NCI-H1105 treated with DMSO at 0.1 percent for 48 hours (cell line): ENCODE data around the gene TRIM72.
"Not testable (repeated sequence)": the region's sequence is repeated elsewhere in the genome, so short reads cannot be mapped to it uniquely, and the experiment has no call there.

Experiments used
- DNase-seq: peaks from one replicate; lab custom pipeline; 2025; lab: John Stamatoyannopoulos, UW

The TRIM72 gene

DNA sequence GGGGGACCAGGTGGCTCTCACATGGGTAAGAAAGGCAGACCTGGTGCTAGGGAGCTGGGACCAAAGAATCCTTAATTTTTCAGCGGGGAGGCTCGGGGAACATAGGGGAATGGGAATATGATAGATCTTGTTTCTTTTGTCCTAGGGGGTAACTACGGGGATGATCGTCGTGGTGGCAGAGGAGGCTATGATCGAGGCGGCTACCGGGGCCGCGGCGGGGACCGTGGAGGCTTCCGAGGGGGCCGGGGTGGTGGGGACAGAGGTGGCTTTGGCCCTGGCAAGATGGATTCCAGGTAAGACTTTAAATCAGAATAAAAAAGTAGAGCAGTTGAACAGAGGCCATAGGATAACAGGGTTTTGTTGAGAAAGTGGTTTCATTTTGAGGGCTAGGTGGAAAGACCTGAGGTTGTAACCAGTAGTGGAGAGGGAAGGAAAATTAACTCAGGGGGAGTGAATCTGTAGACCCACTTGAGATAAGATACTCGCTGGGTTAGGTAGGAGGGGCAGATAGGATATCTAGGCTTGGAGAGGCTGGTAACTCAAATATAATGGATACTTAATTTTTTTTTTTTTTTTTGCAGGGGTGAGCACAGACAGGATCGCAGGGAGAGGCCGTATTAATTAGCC is 23.0 kb upstream of the TRIM72 start:
- DNase-seq = no peak

- no peak for DNase-seq
These were observed 22.1 kb upstream of the TRIM72 start for GRCh38 chr16:31191697-31192428.

GRCh38 chr16:31192856-31193642 is 20.9 kb upstream of the TRIM72 start:
- DNase-seq = no peak

DNA sequence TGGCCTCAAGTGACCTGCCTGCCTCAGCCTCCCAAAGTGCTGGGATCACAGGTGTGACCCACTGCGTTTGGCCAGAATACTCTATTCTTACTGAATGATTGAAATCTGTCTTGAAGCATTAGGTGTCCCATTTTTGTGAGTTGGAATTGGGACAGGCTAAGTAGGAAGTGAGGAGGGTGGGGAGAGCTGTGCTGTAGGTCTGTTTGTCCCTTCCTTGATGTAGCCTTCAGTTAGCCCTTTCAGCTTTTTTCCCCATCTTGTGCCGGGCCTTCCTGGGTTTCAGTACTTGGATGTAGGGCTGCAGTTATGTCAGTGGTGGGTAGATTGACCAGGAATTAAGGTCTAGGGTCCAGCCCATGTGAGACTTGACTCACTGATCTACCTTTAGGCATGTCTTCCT is 20.0 kb upstream of the TRIM72 start:
- DNase-seq = no peak

DNA sequence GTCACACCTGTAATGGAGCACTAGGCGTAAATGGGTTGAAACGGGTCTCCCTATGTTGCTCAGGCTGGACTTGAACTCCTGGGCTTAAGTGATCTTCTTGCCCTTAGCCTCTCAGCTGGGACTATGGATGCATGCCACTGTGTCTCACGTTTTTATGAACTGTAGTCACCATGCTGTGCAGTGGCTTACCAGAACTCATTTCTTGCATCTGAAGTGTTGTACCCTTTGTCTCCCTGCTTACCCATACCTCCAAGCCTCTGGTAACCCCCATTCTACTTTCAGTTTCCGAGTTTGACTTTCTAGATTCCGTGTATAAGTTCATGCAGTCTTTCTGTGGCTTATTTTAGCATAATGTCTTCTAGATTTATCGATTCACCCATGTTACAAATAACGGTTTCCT is 19.0 kb upstream of the TRIM72 start:
- no peak for DNase-seq

DNA sequence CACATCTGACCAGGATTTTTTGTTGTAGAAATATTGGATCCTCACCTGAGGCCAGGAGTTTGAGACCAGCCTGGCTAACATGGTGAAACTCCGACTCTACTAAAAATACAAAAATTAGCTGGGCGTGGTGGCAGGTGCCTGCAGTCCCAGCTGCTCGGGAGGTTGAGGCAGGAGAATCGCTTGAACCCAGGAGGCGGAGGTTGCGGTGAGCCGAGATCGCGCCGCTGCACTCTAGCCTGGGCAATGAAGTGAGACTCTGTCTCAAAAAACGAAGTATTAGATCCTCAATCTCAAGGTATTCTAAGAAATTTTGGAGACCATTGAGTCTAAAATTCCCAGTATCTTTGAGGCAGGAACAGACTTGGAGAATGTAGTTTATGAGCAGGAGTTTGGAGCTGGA is 18.1 kb upstream of the TRIM72 start:
- DNase-seq = not testable (repeated sequence)

DNA sequence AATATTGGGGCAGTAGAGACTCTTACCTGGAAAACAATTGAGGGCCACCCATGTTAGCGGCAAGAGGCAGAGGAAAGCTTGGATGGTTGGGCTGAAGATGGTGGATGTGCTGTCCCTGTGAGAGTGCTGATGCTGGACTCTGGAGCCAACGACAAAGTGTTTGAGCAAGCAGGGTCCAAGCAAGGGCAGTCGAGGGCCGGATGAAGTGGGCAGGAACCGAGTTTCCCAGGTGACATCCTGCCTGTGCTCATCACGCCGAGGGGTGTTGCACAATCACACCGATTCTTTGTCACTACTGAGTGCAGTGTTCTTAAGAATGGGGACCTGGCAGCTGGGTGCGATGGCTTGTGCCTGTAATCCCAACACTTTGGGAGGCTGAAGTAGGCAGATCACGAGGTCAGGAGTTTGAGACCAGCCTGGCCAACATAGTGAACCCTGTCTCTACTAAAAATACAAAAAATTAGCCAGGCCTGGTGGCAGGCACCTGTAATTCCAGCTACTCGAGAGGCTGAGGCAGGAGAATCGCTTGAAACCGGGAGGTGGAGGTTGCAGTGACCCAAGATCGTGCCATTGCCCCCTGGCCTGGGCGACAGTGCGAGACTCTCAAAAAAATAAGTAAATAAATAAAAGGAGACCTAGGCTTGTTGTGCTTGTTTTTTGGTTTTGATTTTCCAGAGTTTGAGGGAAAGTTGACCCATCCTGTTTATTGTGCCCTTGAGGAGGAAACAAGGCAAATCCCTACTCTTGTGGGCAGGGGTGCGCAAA is 17.4 kb upstream of the TRIM72 start:
- DNase-seq = no peak

DNA sequence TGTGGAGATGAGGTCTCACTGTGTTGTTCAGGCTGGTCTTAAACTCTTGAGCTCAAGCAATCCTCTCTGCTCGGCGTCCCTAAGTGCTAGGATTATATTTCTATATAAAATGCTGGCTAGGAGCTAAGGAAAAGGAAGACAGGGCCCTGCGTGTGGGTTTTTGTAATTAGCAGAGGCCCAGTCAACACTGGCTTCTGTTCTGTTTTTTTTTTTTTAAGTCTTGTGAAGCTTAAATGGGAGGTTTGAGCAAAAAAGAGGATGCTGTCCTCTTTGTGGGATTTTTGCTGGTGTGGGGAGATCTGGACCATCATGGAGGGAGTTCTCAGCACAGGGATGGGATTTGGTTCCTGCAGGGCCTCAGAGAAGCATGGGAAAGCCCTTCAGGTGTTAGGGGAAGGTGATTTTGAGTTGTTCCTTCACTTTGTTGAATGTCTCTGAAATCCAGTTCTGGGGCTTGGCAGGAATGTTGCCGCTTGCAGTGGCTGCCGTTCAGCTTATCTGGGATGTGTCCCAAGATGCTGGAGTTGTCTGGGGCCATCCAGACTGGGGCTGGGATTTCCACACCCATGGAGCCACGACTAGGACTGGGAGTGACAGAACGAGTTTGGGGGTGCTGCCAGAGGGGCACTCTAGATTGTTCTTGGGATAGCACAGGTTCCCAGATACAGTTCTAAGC is 15.6 kb upstream of the TRIM72 start:
- no peak for DNase-seq

GRCh38 chr16:31199430-31200041 is 14.4 kb upstream of the TRIM72 start:
- DNase-seq = no peak

DNA sequence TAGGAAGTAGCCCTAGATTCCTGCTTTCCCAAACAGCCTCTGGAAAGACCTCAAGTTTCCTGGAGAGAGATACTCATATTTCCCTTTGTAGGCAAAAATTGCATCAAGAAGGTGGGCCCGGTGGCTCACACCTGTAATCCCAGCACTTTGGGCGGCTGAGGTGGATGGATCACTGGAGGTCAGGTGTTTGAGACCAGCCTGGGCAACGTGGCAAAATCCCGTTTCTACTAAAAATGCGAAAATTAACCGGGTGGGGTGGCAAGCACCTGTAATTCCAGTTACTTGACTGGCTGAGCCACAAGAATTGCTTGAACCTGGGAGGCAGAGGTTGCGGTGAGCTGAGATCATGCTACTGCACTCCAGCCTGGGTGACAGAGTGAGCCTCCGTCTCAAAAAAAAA is 13.8 kb upstream of the TRIM72 start:
- not testable (repeated sequence) for DNase-seq

DNA sequence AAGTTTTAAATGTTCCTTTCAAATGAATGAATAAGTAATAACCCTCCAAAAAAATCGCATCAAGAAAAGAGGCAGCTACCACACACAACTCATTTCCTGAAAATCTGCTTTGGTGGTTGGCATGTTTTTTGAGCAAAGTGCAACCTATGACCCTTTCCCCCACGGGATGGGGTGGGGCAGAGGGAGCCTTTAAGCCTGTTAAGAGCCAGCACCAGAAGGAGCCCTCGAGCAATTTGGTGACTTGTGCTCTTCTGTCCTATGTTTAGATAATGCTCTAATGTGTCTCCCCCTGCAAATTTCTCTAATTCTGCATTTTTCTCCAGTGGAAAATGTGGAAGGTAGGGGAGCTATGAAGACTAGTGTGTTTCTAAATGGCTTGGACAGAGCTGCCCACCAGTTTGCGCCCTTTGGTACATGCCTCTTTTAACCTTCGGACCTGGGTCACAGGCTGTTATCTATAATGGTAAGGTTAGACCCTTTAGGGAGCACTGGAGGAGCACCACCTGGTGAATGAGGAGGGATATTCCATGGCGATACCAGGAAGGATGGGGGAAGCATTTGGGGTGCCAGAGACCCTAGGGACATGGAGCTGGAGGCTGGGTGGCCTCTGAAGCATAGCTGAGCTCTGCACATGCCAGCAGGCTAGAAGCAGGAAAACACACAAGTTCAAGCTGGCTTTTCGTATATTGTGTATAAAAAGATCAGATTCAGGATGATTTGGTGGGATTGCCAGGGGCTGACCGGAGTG is 12.9 kb upstream of the TRIM72 start:
- no peak for DNase-seq

DNA sequence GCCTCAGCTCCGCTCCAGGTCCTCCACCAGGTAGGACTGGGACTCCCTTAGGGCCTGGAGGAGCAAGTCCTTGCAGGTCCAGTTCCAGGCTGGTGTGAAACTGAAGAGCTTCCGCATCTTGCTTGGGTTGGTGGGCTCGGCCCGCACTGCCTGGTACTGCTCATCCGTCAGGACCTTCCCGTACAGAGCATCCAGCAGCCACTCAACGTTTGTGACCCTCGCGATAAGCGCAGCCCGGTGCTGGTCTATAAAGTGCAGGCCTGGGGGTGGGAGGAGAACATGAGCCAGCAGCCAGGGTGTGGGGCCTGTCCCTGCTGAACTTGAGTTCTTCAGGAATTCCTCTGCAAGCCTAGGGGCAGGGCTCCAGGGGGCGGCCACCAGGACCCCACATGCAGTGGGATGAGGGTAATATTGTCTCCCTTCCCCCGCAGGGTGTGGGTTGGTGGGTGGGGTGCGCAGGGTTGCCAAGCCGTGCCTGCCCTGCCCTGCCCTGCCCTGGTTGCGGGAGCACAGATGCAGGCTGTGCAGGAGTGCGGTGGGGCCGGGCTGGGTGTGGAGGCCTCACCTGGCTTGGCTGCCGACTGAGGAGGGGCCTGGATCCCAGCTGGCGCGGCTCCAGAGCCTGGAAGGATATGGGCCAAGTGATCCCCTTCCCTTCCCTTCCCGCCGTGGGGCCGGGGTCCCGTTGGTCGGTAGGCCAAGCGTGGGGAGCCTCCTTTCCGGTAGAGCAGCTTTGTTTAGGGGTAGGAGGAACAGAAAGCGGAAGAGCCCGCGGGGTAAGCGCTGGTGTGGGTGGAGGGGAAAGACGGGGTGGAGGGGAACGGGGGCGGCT is 12.1 kb upstream of the TRIM72 start:
- DNase-seq = peak; percentile 22

DNA sequence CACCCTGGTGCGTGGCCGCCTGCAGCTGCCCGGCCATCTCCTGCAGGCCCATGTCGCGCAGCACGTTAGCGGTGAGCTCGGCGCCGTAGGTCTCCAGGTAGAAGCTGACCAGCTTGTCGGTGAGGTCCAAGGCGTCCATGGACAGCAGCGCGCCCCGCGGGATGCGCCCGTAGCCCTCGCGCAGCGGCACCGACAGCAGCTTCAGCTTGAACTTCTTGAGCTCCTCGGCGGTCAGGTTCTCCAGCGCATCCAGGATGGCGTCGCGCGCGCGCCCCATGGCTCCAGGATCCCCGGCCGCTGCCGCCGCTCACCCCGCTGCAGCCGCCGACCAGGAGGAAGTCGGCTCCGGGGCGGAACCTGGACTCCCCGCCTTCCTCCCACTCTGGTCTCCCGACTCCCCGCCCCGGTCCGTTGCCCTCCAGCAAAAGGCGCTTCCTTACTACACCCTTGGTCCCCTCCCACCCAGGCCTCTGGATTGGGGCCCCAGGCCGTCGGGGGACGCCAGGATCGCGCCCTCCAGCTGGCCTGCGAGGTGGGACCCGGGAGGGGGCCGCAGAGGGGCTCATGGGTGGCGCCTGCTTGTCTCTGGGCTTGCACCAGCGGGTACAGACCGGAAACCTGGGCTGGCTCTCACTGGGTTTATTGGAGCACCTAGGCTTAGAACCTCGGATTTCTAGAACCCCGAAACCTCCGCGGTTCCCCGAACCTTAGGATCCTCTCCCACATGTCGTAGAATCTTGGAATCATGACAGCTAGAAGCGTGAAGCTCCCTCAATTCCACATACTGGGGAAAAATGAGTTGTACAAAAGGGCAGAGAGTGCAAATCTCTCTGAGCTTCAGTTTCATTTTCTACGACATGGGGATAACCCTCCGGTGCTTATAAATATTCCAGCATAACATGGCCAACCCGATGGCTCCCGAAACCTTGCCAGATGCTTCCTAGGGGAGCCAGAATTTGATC is 11.2 kb upstream of the TRIM72 start, which contains the start of gene PYCARD:
PYCARD (minus strand) TSS at position 347 of the 962 bp plus-strand sequence; CDS start at position 277, 70 bp downstream.
- DNase-seq = no peak

- DNase-seq = no peak
These were observed 8.8 kb upstream of the TRIM72 start for GRCh38 chr16:31204871-31205666.

DNA sequence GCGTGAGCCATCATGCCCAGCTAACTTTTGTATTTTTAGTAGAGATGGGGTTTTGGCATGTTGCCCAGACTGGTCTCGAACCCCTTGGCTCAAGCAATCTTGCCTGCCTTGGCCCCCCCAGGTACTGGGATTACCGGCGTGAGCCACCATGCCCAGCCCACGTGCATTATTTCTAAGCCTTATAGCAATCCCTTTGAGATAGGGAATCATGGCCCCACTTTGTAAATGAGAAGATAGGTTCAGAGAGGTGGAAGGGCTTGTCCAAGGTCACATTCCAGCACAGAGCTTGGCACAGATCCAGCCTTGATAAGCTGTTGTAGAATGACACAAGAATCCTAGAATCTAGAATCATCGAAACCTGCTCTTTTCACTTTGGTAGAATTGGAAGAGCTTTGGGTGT is 7.1 kb upstream of the TRIM72 start:
- no peak for DNase-seq

DNA sequence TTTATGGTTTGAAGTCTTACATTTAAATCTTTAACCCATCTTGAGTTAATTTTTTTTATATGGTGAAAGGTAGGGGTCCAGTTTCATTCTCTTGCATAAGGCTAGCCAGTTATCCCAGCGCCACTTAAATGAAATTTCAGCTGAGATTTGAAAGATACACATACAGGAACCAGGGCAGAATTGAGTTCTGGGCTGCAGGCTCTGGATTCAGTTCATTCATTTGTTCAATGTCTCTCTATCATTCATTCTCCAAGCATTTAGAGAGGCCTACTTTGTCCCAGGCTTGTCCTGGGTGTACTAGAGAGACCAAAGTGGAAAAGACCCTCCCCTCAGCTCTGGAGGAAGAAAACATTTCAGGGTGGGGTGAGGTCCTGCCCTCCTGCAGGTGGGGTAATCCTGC is 577 bp upstream of the TRIM72 start:
- DNase-seq = no peak

GRCh38 chr16:31214708-31215286 is 878 bp downstream of the TRIM72 start:
- peak; percentile 21 for DNase-seq
